ENCODE results near the gene HOXB9.

Gene HOXB9

DNA sequence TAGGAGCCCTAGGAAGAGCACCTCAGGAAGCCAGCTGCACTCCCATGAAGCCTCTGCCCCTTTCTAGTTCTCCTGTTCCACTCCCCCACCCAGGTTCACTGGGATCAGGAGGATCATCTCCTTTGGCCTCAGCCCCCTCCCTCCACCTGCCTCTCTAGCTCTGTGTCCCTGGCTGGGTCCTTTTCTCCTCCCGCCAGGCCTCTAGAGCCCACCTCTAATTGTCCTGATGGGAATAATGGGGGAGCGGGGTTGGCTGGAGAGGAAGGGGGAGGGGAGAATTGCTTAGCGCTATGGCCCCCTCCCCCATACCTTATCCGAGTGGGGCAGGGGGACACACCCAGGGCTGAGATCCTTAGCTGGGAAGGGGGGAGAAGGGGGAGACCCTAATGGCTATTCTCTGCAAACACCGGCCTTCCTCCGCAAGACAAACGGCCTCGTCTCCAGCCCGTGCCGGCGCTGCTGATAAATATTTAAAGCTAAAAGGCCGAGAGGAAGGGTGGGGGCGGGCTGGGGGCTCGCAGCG lies 16.3 kb downstream of the HOXB9 start:
- no peak for DNase-seq

DNA sequence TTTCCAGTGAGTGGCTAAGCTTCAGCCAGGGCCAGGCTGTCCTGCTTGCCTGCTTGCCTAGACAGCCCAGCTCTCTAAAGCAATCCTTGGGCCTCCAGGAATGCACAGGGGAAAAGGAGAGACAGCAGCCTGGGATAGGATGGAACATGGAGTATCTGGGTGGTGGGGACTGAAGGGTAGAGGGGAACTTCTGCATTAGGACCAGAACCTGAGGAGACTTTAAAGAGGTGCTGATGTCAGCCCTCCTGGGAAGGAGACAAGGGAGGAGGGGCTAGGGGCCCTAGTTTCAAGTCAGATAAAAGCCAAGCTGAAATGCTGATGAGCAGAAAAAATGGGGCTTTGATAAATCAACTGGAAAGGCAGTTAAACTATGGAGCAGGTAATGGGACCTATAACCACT lies 17.1 kb downstream of the HOXB9 start:
- DNase-seq, result no peak

DNA sequence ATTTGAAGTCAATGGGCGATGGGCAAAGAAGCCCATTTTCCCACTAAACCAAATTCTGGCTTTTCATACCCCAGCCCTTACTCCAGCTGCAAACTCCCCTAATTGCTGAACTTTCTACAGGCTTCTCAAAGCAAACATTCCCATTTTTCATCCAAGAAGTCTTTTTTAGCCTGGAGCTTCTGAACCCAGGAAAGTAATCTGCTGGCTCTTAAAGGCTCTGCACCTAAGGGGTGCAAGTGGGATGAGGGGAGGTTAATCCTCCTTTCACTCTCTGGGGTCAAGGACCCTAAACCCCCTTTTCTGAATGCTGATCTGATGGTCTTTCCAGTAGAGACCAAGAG lies 17.7 kb downstream of the HOXB9 start:
- DNase-seq, result no peak

DNA sequence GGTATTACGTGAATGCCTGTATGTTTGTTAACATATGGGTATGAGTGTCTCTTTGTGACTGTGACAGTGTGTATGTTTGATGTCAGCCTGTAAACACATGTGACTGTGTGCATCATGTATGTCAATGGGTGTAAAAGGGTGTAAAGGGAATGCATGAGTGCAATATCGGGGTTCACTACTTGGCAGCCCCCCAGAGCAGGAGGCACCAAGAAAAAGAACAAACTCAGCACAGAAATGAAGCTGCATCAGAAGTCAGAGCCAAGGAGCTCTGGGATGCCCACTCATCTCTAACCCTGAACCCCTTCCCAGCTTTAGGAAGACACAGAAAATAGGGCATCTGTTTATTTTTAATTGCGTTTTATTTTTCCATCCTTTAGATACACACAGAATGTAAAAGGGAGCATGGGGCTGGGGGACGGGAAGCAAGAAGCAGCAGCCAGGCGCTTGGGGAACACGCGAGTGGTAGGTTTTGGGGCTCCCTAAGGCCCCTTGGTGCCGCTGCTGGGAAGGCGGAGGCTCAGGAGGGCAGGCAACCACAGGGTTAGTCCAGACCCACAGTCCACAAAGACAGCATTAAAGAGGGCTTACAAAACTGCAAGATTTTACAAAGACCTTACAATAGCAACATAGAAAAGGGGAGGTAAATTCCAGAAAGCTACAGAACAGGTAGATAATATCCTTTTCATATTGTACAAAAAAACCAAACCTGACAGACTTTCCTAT lies 19.1 kb downstream of the HOXB9 start:
- no peak for DNase-seq

DNA sequence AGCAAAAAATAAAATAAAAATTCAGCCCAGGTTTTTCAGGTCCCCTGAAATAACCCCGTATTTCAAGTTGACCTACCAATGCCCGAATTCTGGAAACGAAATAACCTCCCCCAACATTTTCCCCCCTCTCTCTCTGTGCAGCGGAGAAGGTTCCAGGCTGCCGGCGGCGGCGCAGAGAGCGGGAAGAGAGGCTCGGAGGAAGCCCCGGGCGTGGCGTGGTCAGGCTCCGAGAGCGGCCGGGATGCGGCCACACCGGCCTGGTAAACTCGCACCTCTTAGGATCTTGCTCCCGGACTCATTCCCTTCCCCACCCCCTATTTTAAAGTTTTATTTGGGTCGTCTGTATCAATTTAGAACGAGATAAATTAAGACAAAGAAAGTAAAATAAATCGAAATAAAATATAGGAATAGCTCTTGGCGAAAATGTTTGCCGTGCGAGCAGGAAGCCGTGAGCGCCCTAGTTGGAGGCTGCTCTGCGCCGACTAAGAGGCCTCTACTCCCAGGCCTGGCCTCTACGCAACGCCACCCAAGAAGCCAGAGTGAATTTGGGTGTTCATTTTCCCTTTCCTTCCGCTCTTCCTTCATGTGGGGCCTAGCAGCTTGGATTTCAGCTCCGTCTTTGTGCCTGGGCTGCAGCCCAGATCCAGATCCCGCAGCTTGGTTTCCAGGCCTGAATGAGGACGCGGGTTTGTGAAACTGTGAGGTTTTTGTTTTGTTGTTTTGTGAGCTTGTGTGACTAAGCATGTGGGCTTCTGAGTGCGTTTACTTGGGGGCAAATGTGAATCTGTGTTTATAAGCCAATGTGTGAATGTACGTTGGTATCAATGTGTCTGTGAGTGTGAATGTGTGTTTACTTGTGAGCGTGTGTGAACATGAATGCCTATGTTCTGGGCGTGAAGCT lies 19.9 kb downstream of the HOXB9 start:
- DNase-seq, result no peak

DNA sequence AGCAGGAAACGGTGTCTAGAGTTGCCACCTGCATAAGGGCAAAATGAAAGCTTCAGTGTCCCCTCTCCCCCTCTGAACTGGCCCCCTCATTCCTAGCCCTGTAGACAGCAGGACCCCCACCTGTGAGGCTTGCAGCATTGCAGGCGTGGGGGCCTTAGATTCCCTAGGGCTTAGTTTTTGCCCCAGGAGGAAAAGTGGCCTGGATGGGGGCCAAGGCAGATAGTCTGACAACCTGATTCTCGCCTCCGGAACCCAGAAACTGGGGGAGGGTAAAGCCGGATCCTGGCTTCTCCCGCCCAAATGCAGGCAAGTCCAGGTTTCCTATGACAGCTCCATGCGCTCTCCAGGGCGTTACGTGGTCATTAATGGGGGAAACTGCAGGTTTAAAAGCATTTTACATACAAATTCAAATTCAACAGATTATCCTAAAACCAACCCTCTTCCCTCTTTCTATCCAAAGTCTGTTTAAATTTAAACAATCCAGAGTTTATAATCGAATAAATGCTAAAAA lies 20.7 kb downstream of the HOXB9 start:
- no peak for DNase-seq

DNA sequence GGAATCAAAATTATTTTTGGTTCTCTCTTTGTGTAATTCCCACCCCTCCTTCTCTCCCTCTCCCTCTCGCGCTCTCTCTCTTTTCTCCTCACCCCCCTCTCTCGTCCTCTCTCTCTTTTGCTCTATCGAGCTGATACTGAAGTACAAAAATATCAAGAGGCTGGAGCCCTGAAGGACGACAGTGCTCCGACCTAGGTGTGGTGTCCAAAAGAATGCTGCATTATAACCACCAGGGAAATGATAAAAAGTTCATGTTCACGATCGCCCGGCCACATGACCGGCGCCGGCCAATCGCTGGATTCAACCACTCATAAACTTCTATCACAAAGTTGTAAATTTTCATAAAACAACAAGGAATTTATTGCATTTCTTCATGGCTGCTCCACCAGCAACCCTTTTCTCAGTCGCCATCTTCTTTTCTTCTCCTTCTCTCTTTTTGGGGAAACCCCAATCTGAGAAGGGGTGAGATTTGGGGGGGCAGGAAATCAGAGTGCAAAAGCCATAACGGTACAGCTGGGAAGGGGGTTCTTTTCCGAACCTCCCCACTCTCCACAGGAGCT lies 21.3 kb downstream of the HOXB9 start, which contains the start of gene HOXB6:
TSS of gene HOXB6 (minus strand) at position 217 of the 560 bp plus-strand sequence. CDS start 6,836 bp downstream, outside the sequence.
- no peak for DNase-seq

DNA sequence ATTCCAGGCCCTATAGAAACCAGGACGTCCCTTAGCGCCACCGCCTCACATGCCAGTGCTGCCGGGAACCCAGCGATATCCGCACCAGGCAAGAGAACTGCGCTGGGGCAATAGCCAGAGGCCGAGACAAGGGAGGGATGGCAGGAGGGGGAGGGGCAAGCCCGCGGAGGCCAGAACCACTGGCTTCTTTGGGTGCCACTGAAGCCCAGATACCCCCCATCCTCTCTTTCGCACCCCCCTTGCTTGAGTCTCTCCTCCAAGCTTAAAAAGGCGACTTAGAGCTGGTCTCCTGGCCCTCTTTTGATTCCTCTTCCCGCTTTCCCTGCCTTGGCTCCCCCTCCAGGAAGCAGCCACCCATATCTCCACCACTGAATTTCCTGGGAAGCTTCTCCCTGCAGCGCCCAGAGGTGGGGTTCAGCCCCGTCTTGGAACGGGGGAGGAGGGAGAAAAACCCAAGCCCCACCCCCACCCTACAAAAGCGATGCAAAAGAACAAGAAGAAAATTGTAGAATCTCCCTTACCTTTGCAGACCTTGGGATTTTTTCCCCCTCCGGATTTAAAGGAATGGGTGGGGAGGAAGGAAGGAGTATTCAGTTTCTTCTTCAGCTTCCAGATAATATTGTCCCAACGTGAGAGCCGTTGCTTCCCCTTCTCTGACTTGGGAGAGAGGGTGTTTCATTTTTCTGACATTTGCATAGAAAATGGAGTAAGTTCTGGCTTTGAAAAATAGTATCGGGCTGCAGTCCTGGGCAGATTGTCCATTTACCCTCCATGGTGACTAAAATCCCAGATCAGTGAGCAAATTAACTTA lies 22.0 kb downstream of the HOXB9 start:
- no peak for DNase-seq

DNA sequence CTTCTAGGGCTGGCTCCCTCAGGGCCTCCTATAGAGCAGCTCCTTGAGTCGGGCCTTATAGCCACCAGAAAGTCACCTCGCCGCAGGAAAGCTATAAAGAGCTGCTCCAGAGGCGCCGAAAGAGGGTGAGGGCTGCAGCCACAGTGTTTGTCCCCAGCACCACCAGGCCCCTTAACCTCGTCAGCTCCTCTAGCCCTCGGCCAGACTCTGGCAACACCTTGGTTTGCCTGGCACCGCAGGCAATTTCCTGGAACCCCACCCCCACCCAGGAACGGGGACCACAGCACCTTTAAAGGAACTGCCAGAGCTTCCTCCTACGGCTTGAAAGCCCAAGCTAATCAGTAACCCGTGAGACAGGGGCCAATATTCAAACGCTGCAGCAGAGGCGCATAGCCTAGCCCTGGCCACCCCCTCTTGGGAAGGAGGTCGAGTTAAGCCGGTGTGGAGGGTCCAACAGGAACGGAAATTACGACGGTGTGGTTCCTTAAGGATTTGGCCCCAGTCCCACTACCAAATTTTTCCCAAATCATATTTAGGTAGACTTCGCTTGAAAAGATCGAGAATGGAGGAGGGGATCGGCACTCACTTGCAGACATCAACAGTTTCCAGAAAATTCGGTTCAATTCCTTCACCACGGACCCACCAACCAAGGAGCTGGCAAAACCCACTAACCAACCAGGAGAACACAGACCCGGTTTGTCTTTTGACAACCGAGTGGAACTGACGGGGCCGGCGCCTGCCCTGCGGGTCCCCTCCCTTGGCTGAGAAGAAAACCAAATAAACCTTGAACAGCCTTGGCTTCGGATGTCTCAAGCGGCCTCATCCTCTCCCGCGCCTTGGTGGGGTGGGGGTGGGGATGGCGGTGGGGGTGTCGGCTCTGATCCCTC lies 24.4 kb downstream of the HOXB9 start:
- DNase-seq, result no peak

DNA sequence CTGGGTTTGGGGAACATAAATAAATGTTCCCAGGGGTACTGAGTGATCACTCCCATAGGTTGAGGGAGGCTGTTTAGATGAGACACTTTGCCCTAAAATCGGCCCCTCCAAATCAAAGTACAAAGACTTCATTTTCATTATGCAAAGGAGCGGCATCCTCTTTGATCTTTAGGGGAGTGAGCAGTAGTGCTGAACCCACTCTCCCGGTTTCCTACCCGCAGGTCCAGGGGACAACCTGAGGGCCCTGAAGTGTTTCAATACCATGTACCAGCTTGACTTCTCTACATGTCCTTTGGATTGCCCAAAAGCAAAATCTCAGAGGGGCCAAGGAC lies 25.0 kb downstream of the HOXB9 start:
- no peak for DNase-seq

DNA sequence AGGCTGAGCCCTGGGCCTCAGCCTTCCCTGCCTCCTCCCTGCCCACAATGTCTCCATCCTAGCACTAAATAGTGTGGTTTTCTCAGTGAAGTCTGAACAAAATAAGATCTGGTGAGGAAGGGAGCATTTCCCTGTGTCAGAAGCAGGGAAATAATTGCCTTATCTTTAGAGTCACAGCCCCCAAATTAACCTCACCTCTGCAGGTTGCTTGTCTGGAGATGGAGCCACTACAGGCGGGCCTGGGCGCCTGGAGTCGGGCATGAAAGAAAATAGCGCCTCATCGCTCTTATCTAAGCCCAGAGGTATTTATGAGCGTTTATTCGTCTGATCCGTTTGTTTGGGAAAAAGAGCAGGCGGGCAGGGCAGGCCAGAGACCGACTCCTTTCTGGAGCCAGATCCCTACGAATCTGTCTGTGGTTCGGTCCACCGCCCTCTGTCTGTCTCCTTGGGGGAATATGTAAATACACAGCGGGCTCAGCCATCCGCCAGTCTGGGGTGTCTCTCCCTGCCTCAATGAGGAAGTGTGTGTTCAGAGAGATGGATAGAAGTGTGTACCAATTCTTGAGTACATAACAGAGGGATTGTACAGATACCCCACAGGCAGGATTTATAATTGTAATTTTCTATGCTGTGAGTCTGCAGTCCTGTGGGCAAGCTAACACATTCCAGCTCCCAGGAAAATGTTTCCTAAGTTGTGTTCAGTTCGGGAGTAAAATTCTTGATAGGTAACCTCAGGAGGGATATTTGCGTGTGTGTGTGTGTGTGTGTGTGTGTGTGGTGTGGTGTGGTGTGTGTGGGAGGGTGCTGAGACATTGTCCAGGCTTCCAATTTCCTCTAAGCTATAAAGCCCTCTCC lies 25.7 kb downstream of the HOXB9 start:
- no peak for DNase-seq

DNA sequence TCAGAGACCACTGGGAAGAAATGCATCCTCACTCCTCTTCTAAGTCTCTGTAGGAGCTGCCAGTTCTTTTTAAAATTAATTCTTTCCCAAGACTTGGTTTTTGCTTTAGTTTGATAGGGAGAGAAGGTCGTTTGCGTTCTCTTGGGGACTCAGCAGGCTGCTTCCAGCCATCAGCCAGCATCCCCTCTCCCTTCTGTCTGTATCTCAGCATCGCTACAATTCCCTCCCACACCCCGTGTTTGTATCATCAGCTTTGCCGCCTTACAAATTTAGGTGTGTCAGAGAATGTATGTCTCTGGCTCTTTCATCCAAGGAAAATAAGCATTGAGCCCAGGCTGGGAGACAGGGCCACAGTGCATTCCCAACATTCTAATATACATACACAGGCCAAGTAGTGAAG lies 26.8 kb downstream of the HOXB9 start:
- DNase-seq, result no peak

DNA sequence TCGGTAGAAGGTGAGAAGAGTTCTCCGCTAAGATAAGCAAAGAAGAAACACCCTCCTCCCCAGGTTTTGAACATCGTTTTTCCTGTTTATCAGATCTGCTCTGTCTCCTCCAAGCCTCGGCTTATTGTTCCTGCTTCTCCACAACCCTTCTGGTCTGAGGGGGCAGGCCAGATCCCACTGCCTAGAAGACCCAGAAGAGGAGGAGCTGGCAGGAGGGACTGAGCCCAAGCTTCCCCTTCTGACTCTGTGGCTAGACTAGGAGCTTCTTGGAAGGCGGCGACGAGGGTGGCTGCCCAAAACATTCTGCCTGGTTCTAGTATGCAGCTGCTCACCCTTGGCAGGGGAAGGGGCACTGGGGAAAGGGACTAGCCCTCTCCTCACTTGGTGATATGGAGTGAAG lies 27.4 kb downstream of the HOXB9 start:
- DNase-seq, result no peak

DNA sequence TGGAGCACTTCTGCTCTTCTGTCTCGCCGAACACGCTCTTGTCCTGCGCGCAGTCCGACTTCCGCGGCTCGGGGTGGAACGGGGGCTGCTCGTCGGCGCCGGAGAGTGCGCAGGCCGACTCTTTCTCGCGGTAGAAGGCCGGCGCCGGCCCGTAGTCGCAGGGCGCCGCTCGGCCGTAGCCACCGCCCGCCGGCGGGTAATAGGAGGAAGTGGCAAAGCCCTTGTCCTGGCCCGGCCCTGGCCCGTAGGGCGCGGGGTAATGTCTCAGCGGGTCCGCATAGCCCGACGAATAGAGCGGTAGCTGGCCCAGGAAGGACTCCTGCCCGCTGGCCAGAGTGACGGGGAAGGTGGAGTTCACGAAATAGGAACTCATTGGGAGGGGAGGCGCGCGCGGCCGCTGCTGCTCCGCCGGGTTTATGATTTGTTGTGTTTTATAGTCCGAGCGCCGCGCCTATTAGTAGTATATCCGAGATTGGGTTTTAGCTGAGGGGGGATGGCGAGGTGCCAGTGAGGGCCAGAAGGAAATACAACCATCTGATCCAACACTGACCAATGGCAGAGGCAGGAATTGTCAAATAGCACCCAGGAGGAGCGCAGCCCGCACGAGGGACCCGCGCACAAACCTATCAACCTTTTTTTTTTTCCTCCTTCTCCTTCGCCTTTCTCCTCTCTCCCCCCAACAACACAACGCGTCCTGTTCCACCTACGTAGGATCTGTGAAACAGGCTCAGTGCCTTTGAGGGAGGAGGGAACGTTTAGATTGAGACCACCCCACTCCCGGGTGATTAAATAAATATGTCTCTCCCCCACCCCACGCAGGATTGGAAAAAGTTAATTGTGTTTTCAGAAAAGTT lies 28.2 kb downstream of the HOXB9 start:
- peak; percentile 48 for DNase-seq

DNA sequence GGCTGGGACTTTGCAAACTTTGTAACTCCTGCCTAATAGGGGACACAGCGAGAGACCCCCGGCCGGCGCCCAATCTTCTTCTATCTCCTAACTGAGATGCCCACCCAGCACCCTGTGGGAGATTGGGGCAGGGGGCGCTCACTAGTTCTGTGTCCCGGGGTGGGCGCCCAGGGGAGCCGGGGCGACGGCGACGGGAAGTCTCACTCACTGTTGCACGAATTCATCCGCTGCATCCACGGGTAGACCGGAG lies 28.7 kb downstream of the HOXB9 start:
- DNase-seq, result no peak

DNA sequence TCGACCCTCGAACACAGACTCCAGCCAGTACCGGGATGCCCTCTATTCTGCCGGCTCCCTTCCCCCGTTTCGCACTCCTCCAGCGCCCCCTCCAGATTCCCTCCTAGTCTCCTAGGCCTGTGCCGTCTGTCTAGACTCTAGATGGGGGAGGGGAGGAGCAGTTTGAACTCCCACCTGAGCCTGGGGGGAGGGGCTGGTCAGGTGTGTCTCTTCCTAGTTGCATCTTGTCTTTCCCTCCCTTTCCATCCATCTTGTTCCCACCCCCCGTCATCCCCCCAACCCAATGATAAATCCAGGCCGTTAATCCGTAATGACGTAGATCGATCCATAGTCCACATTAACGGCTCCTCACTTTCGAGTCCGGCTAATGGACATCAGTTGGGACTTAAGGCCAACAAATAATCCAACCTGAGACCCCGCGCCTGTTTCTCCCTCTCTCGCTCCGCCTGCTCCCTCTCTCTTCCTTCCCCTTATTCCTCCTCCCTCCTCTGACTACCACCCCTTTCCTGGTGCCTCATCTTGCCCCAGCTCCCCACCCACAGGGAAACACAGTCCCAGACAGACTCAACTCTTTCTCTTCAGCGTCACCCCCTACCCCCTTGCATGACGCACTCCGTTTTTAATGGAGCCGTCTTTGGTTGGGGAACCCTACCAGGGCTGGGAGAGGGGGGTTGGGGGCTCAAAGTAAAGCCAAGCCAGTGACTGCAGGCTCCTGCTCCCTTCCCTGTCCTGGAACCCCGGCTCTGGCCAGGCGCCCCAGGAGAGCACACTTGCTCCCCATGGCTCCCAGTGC lies 29.2 kb downstream of the HOXB9 start:
- no peak for DNase-seq

DNA sequence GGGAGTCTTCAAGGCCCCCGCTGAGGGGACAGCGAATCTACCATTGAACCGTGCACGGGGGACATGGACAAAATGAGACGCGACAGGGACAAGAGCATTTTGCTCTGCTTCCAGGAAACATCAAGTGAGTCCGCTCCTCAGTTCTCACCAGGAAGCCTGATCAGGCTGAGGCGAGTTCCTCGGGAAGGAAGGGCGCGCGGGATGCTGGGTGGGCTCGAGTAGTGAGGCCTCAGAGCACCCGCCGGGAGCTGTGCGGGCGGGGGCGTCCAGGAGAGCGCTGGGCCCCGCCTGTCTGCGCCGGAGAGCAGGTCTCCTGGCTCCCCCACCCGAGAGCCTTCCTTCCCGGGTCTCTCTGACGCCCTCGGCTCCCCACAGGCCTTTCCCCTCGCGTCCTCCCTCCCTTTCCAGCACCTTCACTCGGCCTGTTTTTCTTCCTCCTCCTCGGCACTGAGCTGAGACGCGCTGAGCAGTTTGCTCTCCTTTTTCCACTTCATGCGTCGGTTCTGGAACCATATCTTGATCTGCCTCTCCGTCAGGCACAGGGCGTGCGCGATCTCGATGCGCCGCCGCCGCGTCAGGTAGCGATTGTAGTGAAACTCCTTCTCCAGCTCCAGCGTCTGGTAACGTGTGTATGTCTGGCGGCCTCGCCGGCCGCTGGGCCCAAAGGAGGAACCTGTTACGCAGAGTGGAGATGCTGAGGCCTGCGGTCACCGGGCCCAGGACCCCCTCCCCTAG lies 30.0 kb downstream of the HOXB9 start:
- DNase-seq, result peak; percentile 75

DNA sequence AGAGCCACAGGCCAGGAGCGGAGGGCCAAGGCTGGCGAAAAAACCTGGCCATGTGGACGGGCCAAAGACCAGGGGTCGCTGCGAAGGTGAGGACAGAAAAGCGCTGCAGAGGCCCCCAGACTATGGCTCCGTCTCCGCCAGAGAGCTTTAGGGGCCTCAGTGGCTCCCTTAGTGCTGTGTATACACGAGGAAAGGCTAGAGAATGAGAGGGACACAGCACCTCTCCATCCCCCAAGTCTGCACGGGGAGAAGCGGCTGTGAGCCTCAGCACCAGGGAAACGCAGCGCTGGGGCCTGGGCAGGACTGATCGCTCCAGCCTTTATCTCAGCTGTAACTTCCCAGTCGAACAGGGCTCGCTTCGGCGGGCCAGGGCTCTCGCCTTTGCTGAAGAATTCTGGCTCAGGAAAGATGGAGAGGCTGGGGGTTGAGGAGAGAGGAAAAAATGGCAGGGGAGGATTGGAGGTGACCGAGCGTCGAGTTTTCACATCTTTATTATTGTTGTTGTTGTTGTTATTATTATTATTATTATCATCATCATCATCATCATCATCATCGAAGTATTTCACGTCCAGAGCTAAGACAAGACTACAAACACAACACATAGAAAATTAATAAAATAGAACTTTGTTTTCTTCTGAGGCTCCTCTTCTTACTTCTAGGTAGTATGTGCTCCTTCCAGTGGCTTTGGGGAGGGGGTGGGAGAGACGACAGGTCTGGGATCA lies 30.7 kb downstream of the HOXB9 start:
- DNase-seq, result no peak

Measured in activated CD4-positive, alpha-beta T cell treated with anti-CD3 and anti-CD28 coated beads for 48 hours (primary cell).